Gastroesophageal sphincter (tissue), 4 donors: ENCODE data around the gene PLXDC2. TPM values are rescaled to one million over a fixed set of nuclear protein-coding genes. Genes with fewer than 3 reads are reported as not detected.

Source experiments
- ATAC-seq: fragments of 150-250 bp; one replicate; pipeline ENCODE4 v1.9.1; 2016; ENCODE audit warnings: mild to moderate bottlenecking, moderate library complexity
- H3K27ac ChIP-seq, 4 donors: fragments of 200-600 bp; sonication (generic) in 3 of 4; 1 replicate in 3 of 4; 2 replicates in 1 of 4; pipeline ENCODE4 v1.5.1; 2016 to 2019
- H3K27me3 ChIP-seq: fragments of 200-600 bp; sonication (generic); one replicate; pipeline ENCODE4 v1.5.1; 2019
- H3K36me3 ChIP-seq, 2 donors: fragments of 200-600 bp; sonication (generic); one replicate each; pipeline ENCODE4 v1.5.1; 2019; ENCODE audit warnings: control low read depth in 1 of 2
- H3K4me1 ChIP-seq, 3 donors: fragments of 200-600 bp; sonication (generic); 1 replicate in 2 of 3; 2 replicates in 1 of 3; pipeline ENCODE4 v1.5.1; 2016 to 2019; ENCODE audit warnings: control low read depth in 2 of 3
- H3K4me3 ChIP-seq, 2 donors: fragments of 200-600 bp; sonication (generic); one replicate each; pipeline ENCODE4 v1.5.1; 2019; ENCODE audit warnings: mild to moderate bottlenecking in 1 of 2, moderate library complexity in 1 of 2
- H3K9me3 ChIP-seq, 3 donors: fragments of 200-600 bp; sonication (generic); one replicate each; pipeline ENCODE4 v1.5.1; 2017 to 2019; ENCODE audit warnings: control low read depth in 2 of 3
- CTCF ChIP-seq, 4 experiments: fragments of 200-600 bp in 2 of 4; fragments of 450-650 bp in 2 of 4; sonication (generic) in 1 of 4; IDR thresholded peaks; one replicate each; pipeline ENCODE4 v1.5.1; 2017 to 2019; ENCODE audit warnings: antibody characterized with exemption in 4 of 4, mild to moderate bottlenecking in 2 of 4, moderate library complexity in 2 of 4
- EP300 ChIP-seq: sonication (generic); formaldehyde crosslinking; IDR thresholded peaks from one replicate; pipeline ENCODE4 v1.6.1; 2017; ENCODE audit warnings: antibody characterized with exemption, mild to moderate bottlenecking
- POLR2A ChIP-seq, 2 donors: fragments of 450-650 bp; IDR thresholded peaks; one replicate each; pipeline ENCODE4 v1.6.1; 2017; ENCODE audit warnings: antibody characterized with exemption in 2 of 2, mild to moderate bottlenecking in 2 of 2, moderate library complexity in 1 of 2
- POLR2AphosphoS5 ChIP-seq: sonication (generic); formaldehyde crosslinking; IDR thresholded peaks from one replicate; pipeline ENCODE4 v1.6.1; 2017; ENCODE audit warnings: antibody characterized with exemption
- WGBS, 2 donors: methylation state at CpG; one replicate each; pipeline ENCODE4 v1.1.5; 2018; ENCODE audit warnings: low coverage in 1 of 2; 5-methylcytosine and 5-hydroxymethylcytosine counted together
- total RNA-seq, 4 donors: library from RNA; depleted of rRNA; stranded (reverse); fragments of >200 nt; gene quantifications; one replicate each; pipeline ENCODE4 v1.1.0, GENCODE V29; 2016

Gene PLXDC2
- total RNA-seq, 4 donors from 2014 or later, result 32.3 to 65.5 (median 50.5) TPM

DNA sequence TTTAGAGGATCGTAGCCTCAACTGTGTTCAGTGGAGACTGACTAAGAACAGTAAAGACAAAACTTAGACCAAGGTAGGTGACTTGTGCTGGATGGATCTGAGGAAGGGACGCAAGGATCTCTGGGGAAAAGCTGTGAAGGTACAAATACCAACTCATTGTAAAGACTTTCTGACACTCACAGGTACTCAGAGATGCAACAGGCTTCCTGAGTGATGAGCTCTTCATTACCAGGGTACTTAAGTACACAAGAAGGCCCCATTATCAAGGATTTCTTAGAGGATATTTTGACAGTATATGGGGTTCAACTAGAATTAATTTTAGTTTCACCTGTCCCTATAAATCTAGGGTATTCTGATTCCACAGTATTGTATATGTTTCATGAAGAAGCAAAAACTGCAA, 440.7 kb downstream of the PLXDC2 start:
- no peaks in the 10 kb centered on the region for H3K9me3 ChIP-seq

GRCh38 chr10:20257422-20257821, 441.2 kb downstream of the PLXDC2 start:
- WGBS, 2 donors, result 51 to 67% methylated on average over 2 of the region's 2 CpGs
- H3K4me3 ChIP-seq, result no peak overlapping the region
- H3K4me1 ChIP-seq, result peaks cover 0 to 10% (median 4%) of the 10 kb centered on the region in 3 donors
- no peaks in the 10 kb centered on the region for H3K27me3 ChIP-seq
- no peaks in the 10 kb centered on the region for H3K9me3 ChIP-seq
- TF ChIP-seq CTCF (IDR thresholded peaks at IDR 0.05) (no peak), POLR2AphosphoS5 (no peak), POLR2A (IDR thresholded peaks at IDR 0.05) (no peak), EP300 (no peak)
- H3K36me3 ChIP-seq, result no peaks in the 10 kb centered on the region
- no peak for ATAC-seq
- H3K27ac ChIP-seq, result no peak overlapping the region

More for the DNA sequence above, 440.7 kb downstream of the PLXDC2 start:
- Histone ChIP-seq H3K4me1 (peaks cover 0 to 10% (median 4%) of the 10 kb centered on the region in 3 donors), H3K27me3 (no peaks in the 10 kb centered on the region), H3K4me3 (no peak overlapping the region), H3K27ac (no peak overlapping the region), H3K36me3 (no peaks in the 10 kb centered on the region)
- TF ChIP-seq EP300 (no peak), POLR2A (IDR thresholded peaks at IDR 0.05) (no peak), CTCF (IDR thresholded peaks at IDR 0.05) (no peak), POLR2AphosphoS5 (no peak)
- WGBS, 2 donors, result 97 to 100% methylated on average over 2 of the region's 2 CpGs
- no peak for ATAC-seq

DNA sequence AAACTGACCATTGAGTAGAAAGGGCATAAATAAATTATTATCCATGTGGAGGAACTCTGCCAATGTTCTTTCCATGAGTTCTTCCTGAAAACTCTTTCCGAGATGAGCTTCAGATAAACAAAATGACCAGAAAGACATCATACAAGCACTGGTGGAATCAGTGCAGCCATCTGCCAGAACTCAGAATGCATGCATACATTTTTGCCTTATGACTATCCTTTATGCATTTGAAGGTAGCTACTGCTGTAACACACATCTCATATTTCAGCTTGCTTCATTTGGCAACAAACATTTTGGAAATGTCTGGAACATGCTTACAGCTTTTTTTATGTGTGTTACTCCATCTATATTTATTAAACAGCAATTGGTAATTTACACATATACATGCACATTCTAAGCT, 448.9 kb downstream of the PLXDC2 start:
- WGBS, 2 donors, result 43 to 60% methylated on average over 1 of the region's 1 CpG
- Histone ChIP-seq H3K4me1 (no peaks in the 10 kb centered on the region), H3K27ac (no peak overlapping the region), H3K9me3 (no peaks in the 10 kb centered on the region), H3K4me3 (no peak overlapping the region), H3K27me3 (no peaks in the 10 kb centered on the region), H3K36me3 (no peaks in the 10 kb centered on the region)
- TF ChIP-seq POLR2AphosphoS5 (no peak), EP300 (no peak), CTCF (IDR thresholded peaks at IDR 0.05) (no peak), POLR2A (IDR thresholded peaks at IDR 0.05) (no peak)
- no peak for ATAC-seq

DNA sequence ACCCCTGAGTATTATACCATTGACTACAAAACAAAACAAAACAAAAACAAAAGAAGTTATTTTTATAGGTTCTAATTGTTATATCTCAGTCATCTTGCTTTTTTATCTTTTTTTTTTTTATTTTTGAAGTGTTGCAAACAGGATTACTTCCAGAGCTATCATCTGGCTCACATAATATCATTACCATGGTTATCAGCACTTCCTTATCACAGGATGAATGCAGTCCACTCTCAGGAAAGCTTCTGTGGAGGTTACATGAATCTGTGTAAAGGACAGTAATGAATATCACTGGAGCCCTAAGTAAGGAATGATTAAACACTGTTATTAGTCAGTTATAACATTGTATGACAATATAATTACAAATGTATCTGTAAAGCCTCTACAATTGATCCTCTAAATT, 451.5 kb downstream of the PLXDC2 start:
- TF ChIP-seq CTCF (IDR thresholded peaks at IDR 0.05), result no peak
- no peak for TF ChIP-seq POLR2AphosphoS5
- no peak for TF ChIP-seq POLR2A (IDR thresholded peaks at IDR 0.05)
- no peak for TF ChIP-seq EP300
- ATAC-seq, result no peak
- Histone ChIP-seq H3K27me3 (no peaks in the 10 kb centered on the region), H3K9me3 (no peaks in the 10 kb centered on the region), H3K4me3 (no peak overlapping the region), H3K36me3 (no peaks in the 10 kb centered on the region), H3K4me1 (no peaks in the 10 kb centered on the region), H3K27ac (no peak overlapping the region)

- TF ChIP-seq POLR2A (IDR thresholded peaks at IDR 0.05) (no peak), POLR2AphosphoS5 (no peak)
- H3K4me3 ChIP-seq, result no peak overlapping the region
- no peaks in the 10 kb centered on the region for H3K36me3 ChIP-seq
- 83 to 96% methylated on average over 2 of the region's 2 CpGs for WGBS, 2 donors
- no peak for ATAC-seq
- H3K27me3 ChIP-seq, result no peaks in the 10 kb centered on the region
- H3K9me3 ChIP-seq, result no peaks in the 10 kb centered on the region
- no peaks in the 10 kb centered on the region for H3K4me1 ChIP-seq
- no peak overlapping the region for H3K27ac ChIP-seq
Measured at GRCh38 chr10:20271490-20271889, 455.3 kb downstream of the PLXDC2 start.
